ENCODE measurements around the gene NTNG1. TPM values are rescaled to one million over a fixed set of nuclear protein-coding genes. Genes with fewer than 3 reads are reported as not detected.

NTNG1 gene
- total RNA-seq, 1 donor = 20.9 TPM

GRCh38 chr1:107172450-107173170, 31.8 kb downstream of the NTNG1 start:
- no peak for DNase-seq (ENCODE audit: low read depth)
- no peak for TF ChIP-seq CTCF (IDR thresholded peaks at IDR 0.05; ENCODE audit: insufficient read depth, low read length)
- H3K4me3 ChIP-seq (ENCODE audit: low read depth, low read length) = no peak overlapping the region

- no peak for DNase-seq (ENCODE audit: low read depth)
- TF ChIP-seq CTCF (IDR thresholded peaks at IDR 0.05; ENCODE audit: insufficient read depth, low read length) = no peak
- no peak overlapping the region for H3K4me3 ChIP-seq (ENCODE audit: low read depth, low read length)
These were observed 34.5 kb downstream of the NTNG1 start for GRCh38 chr1:107175102-107175909.

- no peak for DNase-seq (ENCODE audit: low read depth)
- H3K4me3 ChIP-seq (ENCODE audit: low read depth, low read length) = no peak overlapping the region
- TF ChIP-seq CTCF (IDR thresholded peaks at IDR 0.05; ENCODE audit: insufficient read depth, low read length) = no peak
These were observed 40.6 kb downstream of the NTNG1 start for GRCh38 chr1:107181253-107181969.

- H3K4me3 ChIP-seq (ENCODE audit: low read depth, low read length) = no peak overlapping the region
- DNase-seq (ENCODE audit: low read depth) = no peak
- TF ChIP-seq CTCF (IDR thresholded peaks at IDR 0.05; ENCODE audit: insufficient read depth, low read length) = no peak
These were observed 42.2 kb downstream of the NTNG1 start for GRCh38 chr1:107183011-107183410.

GRCh38 chr1:107184888-107185287, 44.0 kb downstream of the NTNG1 start:
- TF ChIP-seq CTCF (IDR thresholded peaks at IDR 0.05; ENCODE audit: insufficient read depth, low read length) = no peak
- DNase-seq (ENCODE audit: low read depth) = no peak
- H3K4me3 ChIP-seq (ENCODE audit: low read depth, low read length) = no peak overlapping the region

GRCh38 chr1:107187399-107187798, 46.6 kb downstream of the NTNG1 start:
- no peak for TF ChIP-seq CTCF (IDR thresholded peaks at IDR 0.05; ENCODE audit: insufficient read depth, low read length)
- DNase-seq (ENCODE audit: low read depth) = no peak
- H3K4me3 ChIP-seq (ENCODE audit: low read depth, low read length) = no peak overlapping the region

Data from fibroblast of the aortic adventitia (primary cell).